Muscle layer of colon (tissue), 2 donors: ENCODE data around the gene MYO1D.

Experiments
- H3K27ac ChIP-seq: one replicate; pipeline ENCODE4 v1.7.0; 2013; ENCODE audit warnings: low read depth, mild to moderate bottlenecking, low read length, moderate library complexity
- H3K27me3 ChIP-seq, 2 donors: one replicate each; pipeline ENCODE4 v1.7.0; 2013; ENCODE audit warnings: low read length in 2 of 2, mild to moderate bottlenecking in 2 of 2; ENCODE audit not compliant: insufficient read depth in 2 of 2, control insufficient read depth in 1 of 2
- H3K36me3 ChIP-seq: one replicate; pipeline ENCODE4 v1.7.0; 2013; ENCODE audit warnings: mild to moderate bottlenecking, low read length; ENCODE audit not compliant: insufficient read depth
- H3K4me1 ChIP-seq: one replicate; pipeline ENCODE4 v1.7.0; 2013; ENCODE audit warnings: mild to moderate bottlenecking, low read length; ENCODE audit not compliant: insufficient read depth
- H3K4me3 ChIP-seq, 2 donors: one replicate each; pipeline ENCODE4 v1.7.0; 2013; ENCODE audit warnings: low read length in 2 of 2, low read depth in 1 of 2, mild to moderate bottlenecking in 1 of 2, moderate library complexity in 1 of 2
- H3K9ac ChIP-seq: one replicate; pipeline ENCODE4 v1.7.0; 2013; ENCODE audit warnings: low read length
- H3K9me3 ChIP-seq: one replicate; pipeline ENCODE4 v1.7.0; 2013; ENCODE audit warnings: mild to moderate bottlenecking, low read length
- donor health status: abdominal sarcoma.
- donor health status: Adenocarcinoma of cecum.

MYO1D gene

DNA sequence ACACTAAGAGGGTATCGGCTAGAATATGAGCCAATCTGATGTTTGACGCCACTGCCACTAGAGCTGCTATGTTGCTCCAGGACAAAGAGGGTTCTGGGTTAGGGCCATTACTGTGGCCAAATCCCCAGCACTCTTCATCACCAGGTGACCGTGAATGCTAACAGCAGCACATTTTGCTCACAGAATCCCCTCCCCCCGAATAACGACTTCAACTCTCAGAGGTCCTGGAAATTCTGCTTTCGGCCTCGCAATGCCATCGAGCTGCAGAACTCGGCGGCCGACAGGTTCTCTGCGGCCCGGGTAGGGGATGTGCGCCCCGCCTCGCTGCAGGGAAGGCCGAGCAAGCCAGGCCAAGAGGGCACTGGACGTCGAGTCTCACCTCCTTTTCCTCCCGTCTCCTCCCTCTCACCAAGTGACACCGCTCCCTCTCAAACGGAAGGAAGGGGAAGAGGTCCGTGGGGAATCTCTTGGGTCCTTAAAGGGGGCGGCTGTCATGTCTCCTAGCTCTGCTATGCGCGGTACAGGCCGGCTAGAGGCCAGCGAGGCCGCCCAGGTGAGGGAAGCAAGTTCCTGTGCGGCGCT lies 358.2 kb downstream of the MYO1D start:
- Histone ChIP-seq H3K9me3 (no peaks in the 10 kb centered on the region), H3K4me1 (no peaks in the 10 kb centered on the region), H3K27me3 (peaks cover 0 to 6% of the 10 kb centered on the region in 2 donors), H3K9ac (no peak overlapping the region), H3K36me3 (no peaks in the 10 kb centered on the region), H3K4me3 (peak overlapping the region; percentile 46 to 49), H3K27ac (no peak overlapping the region)

DNA sequence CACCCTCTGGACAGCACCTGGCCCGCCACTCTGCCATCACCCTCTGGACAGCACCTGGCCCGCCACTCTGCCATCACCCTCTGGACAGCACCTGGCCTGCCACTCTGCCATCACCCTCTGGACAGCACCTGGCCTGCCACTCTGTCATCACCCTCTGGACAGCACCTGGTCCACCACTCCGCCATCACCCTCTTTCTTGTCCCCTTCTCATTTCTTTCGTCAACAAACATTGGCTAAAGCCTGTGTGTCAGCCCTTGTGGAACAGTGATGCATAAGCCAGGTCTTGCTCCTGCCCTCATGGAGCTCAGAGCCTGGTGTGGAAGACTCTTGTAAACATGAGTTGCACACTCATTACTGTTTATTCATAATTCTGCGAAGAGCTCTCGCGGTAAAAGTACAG lies 358.9 kb downstream of the MYO1D start:
- Histone ChIP-seq H3K9ac (no peak overlapping the region), H3K4me1 (no peaks in the 10 kb centered on the region), H3K27ac (no peak overlapping the region), H3K4me3 (no peak overlapping the region), H3K9me3 (no peaks in the 10 kb centered on the region), H3K27me3 (peaks cover 0 to 6% of the 10 kb centered on the region in 2 donors), H3K36me3 (no peaks in the 10 kb centered on the region)

DNA sequence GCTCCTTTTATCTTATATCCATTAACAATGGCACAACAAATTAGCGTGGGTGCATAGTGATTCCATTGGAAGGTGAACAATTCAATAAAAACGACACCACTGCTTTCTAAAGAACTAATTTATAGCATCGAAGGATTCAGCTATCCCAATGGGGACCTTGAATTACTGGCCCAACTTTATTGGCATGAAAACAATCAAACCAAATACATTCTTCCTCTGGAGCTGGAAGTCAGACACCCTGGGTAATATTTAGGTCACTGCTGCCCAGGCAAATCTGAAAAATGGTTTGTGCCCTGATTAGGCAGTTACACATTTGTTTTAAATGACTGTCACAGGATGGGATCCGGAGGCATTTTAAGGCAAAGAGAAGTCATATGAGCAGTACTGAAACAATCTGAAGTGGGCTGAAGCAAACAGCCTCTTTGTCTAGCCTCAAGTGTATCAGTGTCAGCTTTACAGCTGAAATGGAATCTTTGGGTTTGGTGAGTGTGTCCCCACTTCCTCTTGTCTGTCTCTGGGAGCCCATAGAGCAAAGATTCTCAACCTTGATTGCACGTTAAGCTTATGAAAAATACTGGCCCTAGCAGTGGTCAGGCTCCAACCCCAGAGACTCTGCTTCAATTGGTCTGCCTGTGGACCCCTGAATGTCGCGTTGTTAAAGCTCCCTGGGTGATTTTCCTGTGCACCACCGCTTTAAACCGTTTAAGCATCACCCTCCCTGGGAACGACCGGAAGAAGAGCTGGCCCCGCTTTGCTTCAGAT lies 359.8 kb downstream of the MYO1D start:
- Histone ChIP-seq H3K4me1 (no peaks in the 10 kb centered on the region), H3K9me3 (no peaks in the 10 kb centered on the region), H3K27me3 (peaks cover 0 to 6% of the 10 kb centered on the region in 2 donors), H3K36me3 (no peaks in the 10 kb centered on the region), H3K9ac (no peak overlapping the region), H3K27ac (no peak overlapping the region), H3K4me3 (no peak overlapping the region)

DNA sequence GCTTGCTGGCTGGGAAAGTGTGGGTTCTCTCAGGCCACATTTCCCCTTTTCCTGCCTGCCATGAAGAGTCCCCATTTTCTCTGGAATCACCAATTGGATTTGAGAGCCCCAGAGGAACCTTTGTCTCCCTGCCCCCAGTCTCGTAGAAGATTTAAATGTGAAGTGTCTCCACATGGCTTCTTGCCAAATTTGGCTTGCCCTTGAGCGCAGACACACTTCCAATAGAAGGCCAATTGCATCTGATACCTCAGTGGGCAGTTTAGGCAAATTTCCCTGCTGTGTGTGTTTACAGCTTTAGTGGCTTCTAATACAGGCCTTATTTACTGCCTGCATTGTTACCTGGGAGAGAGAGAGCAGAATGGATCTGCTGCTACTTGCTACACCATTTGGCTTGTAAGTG lies 360.5 kb downstream of the MYO1D start:
- Histone ChIP-seq H3K9me3 (no peaks in the 10 kb centered on the region), H3K27me3 (peaks cover 0 to 6% of the 10 kb centered on the region in 2 donors), H3K36me3 (no peaks in the 10 kb centered on the region), H3K4me3 (no peak overlapping the region), H3K27ac (no peak overlapping the region), H3K9ac (no peak overlapping the region), H3K4me1 (no peaks in the 10 kb centered on the region)

DNA sequence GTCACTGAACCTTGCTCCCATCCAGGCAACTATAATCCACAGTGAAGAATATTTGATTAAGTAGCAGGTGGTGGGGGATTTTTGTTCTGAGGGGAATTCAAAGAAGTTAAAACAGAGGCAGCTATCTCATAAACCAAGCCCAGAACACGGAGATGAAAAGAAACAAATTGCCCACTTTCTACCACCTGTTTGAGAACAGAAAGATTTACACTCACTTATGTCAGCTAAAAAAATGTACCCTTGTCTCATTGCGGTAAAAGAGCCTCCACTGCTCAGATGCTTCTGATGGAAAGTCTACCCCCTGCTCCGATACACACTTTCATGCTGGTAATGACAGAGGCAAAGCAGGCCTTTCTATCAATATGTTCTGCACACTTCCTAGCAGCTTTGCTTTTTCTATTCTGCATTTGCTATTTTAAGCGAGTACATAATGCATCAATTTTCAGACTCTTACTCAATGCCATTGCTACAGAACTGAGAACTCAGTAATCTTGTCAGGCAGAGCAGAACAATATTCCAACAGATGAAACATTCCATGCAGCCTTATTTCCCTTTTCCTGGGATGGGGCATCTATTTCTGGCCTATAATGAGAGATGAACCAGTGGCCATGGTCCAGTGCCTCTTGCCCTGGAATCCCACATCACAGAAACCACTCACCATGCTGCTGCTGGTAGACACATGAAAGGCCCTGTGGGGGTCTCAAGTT lies 361.1 kb downstream of the MYO1D start:
- no peaks in the 10 kb centered on the region for H3K4me1 ChIP-seq
- H3K27ac ChIP-seq = no peak overlapping the region
- peaks cover 0 to 6% of the 10 kb centered on the region in 2 donors for H3K27me3 ChIP-seq
- H3K9me3 ChIP-seq = no peaks in the 10 kb centered on the region
- H3K36me3 ChIP-seq = no peaks in the 10 kb centered on the region
- no peak overlapping the region for H3K9ac ChIP-seq
- H3K4me3 ChIP-seq = no peak overlapping the region

DNA sequence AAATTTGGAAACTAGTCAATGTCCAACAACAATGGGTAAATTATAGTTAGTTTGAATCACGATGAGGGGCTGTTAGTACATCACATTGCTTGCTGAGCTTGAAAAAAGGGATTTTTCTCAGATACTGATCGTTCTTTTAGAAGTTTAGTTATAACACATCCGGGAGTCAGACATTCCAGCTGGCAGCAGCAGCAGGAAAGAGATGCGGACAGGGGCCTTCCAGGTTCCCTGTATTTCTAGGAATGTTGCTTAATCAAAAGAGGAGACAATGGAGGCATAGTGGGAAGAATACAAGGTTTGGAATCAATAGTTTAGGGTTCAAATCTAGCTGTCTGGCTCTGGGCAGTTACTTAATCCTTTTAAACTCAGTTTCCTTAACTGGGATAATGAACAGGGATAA lies 362.3 kb downstream of the MYO1D start:
- Histone ChIP-seq H3K4me3 (no peak overlapping the region), H3K27me3 (no peaks in the 10 kb centered on the region), H3K27ac (no peak overlapping the region), H3K36me3 (no peaks in the 10 kb centered on the region), H3K4me1 (no peaks in the 10 kb centered on the region), H3K9me3 (no peaks in the 10 kb centered on the region), H3K9ac (no peak overlapping the region)

DNA sequence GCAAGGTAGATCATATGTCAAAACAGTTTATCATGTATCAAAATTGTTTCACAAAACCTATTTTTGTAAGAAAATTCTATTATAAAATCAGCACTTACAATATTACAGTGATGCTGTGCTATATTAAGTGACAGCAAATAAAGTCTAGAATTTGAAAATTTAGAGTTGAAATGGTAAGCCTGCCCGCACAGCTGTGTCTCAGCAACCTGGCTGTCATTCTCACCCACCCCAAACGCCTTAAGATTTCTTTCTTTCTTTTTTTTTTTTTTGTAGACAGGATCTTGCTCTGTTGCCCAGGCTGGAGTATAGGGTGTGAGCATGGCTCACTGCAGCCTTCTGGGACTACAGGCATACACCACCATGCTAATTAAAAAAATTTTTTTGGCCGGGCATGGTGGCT lies 363.3 kb downstream of the MYO1D start:
- H3K27me3 ChIP-seq = no peaks in the 10 kb centered on the region
- H3K36me3 ChIP-seq = no peaks in the 10 kb centered on the region
- H3K9ac ChIP-seq = no peak overlapping the region
- H3K27ac ChIP-seq = no peak overlapping the region
- no peaks in the 10 kb centered on the region for H3K9me3 ChIP-seq
- H3K4me1 ChIP-seq = no peaks in the 10 kb centered on the region
- H3K4me3 ChIP-seq = no peak overlapping the region

DNA sequence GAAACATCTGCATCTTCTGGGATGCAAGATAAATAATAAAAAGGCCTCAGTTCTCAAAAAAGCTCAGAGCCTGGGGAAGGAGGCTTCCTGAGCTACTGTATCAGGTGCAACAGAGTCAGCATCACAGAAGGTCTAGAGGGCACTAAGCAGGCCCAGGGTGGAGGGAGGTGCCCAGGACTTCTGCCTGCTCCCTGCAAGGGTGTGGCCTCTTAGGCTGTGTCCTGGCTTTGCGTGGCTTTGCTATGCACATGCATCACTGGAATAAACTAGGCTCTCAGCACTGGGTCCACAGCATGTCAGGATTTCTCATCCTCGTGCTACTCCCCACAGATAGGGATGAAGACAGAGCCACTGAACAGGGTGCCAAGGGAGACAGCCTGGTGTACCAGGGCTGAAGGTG lies 364.6 kb downstream of the MYO1D start:
- Histone ChIP-seq H3K4me3 (no peak overlapping the region), H3K9ac (no peak overlapping the region), H3K36me3 (no peaks in the 10 kb centered on the region), H3K27me3 (no peaks in the 10 kb centered on the region), H3K9me3 (no peaks in the 10 kb centered on the region), H3K27ac (no peak overlapping the region), H3K4me1 (no peaks in the 10 kb centered on the region)

DNA sequence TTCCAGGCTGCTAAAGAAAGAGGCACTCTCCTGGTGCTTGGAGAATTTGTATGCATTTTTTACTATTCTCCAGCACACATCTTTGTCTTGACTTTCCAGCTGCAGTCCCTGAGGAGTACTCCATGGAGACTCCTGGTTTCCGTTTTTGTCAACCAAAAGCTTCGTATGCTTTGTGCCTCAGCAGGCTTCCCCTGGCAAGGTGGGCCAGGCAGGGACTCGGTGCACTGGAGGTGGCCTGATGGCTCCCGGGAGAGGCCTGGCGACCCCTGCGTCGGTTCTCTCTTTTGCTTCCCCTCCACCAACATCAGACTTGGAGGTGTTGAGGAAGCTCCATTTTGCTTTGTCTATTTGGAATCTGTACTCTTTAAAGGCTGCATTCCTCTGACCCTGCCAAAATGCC lies 366.5 kb downstream of the MYO1D start:
- Histone ChIP-seq H3K27ac (no peak overlapping the region), H3K9ac (no peak overlapping the region), H3K4me1 (no peaks in the 10 kb centered on the region), H3K4me3 (no peak overlapping the region), H3K9me3 (no peaks in the 10 kb centered on the region), H3K27me3 (no peaks in the 10 kb centered on the region), H3K36me3 (no peaks in the 10 kb centered on the region)

DNA sequence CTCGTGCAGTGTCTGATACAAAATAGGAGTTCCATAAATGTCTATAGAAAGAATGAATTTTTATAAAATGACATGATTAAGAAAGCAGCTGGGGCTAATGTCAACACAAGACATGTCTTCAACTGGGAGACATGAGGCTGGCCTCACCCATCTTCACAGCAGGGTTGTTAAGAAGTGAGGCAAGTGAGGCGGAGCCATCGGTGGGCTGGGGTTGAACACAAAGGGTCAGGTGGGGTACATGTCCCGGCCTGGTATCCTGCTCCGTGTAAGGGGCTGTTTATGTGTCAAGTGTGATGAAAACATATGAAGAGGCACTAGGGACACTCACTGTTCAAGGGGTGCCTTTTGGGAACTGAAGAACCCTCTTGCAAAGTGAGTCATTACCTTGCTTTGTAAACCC lies 368.0 kb downstream of the MYO1D start:
- Histone ChIP-seq H3K36me3 (no peaks in the 10 kb centered on the region), H3K27ac (no peak overlapping the region), H3K4me1 (no peaks in the 10 kb centered on the region), H3K9me3 (no peaks in the 10 kb centered on the region), H3K4me3 (no peak overlapping the region), H3K9ac (no peak overlapping the region), H3K27me3 (no peaks in the 10 kb centered on the region)

DNA sequence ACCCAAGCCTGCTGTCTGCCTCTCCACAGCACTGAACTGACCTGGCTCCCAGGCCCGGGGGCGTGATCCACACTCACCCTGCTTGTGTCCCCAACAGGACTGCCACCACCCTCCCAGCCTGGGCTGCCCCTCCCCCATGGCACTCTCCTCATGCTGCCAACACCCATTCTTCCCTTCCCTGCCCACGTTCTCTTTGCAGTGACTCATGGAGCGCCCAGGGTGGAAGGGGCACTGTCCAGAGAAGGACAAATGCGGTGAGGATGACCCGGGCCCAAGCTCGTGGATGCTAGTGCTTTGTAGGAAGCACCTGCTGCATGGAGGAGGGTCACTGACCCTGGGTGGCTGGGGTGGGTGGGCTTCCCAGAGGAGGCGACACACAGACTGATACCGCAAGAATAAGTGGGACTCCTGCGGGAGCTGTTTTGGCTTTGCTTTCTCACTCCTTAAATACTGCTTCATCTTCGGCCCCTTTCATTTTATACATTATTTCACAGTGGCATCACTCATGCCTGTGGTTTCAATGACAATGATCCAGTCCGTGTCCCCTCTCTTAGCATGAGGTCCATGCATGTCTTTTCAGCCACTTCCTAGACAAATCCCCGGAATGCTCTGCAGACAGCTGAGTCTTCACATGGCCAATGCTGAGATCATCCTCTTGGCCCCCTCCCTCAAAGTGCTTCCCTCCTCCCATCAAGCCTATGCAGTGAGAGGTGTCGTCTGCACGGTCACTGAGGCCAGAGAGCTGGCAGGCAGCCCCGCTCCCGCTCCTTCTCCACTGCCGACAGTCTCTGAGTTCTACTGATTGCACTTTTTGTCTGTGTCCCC lies 372.5 kb downstream of the MYO1D start:
- Histone ChIP-seq H3K4me3 (no peak overlapping the region), H3K27ac (no peak overlapping the region), H3K36me3 (no peaks in the 10 kb centered on the region), H3K9ac (no peak overlapping the region), H3K4me1 (no peaks in the 10 kb centered on the region), H3K9me3 (no peaks in the 10 kb centered on the region), H3K27me3 (no peaks in the 10 kb centered on the region)
